Medulla oblongata (tissue), 1 donor: ENCODE data around the gene BACH2.
A peak's percentile ranks its signal among the peaks of the same experiment; 100 is the strongest.
"Not testable (repeated sequence)": the region's sequence is repeated elsewhere in the genome, so short reads cannot be mapped to it uniquely, and the experiment has no call there.

Source experiments
- DNase-seq: peaks from one replicate; pipeline ENCODE4 v3.0.0-alpha.2; 2015; ENCODE audit errors: extremely low spot score

The BACH2 gene

GRCh38 chr6:90184334-90185298 lies 112.0 kb downstream of the BACH2 start:
- no peak for DNase-seq

- DNase-seq = no peak
These were observed 112.9 kb downstream of the BACH2 start for GRCh38 chr6:90183587-90184333.

GRCh38 chr6:90180526-90180925 lies 116.1 kb downstream of the BACH2 start:
- DNase-seq = no peak

GRCh38 chr6:90179190-90180169 lies 117.2 kb downstream of the BACH2 start:
- no peak for DNase-seq

- peak; percentile 34 for DNase-seq
These were observed 118.2 kb downstream of the BACH2 start for GRCh38 chr6:90178384-90178855.

GRCh38 chr6:90177544-90178383 lies 118.9 kb downstream of the BACH2 start:
- no peak for DNase-seq

- DNase-seq = no peak
These were observed 120.8 kb downstream of the BACH2 start for GRCh38 chr6:90175627-90176538.

- DNase-seq = no peak
These were observed 123.2 kb downstream of the BACH2 start for GRCh38 chr6:90173262-90173925.

- no peak for DNase-seq
These were observed 126.0 kb downstream of the BACH2 start for GRCh38 chr6:90170601-90171000.

GRCh38 chr6:90169374-90169773 lies 127.3 kb downstream of the BACH2 start:
- DNase-seq = peak; percentile 54

- no peak for DNase-seq
These were observed 127.9 kb downstream of the BACH2 start for GRCh38 chr6:90168693-90169131.

GRCh38 chr6:90167514-90168379 lies 128.9 kb downstream of the BACH2 start:
- no peak for DNase-seq

- DNase-seq = not testable (repeated sequence)
These were observed 130.3 kb downstream of the BACH2 start for GRCh38 chr6:90166155-90166924.

GRCh38 chr6:90162648-90163387 lies 133.8 kb downstream of the BACH2 start:
- DNase-seq = no peak

GRCh38 chr6:90160013-90160412 lies 136.6 kb downstream of the BACH2 start:
- DNase-seq = peak; percentile 58

GRCh38 chr6:90159452-90159851 lies 137.2 kb downstream of the BACH2 start:
- no peak for DNase-seq
